ENCODE data around the gene DNER. TPM values are rescaled to one million over a fixed set of nuclear protein-coding genes. Genes with fewer than 3 reads are reported as not detected.

The DNER gene
- total and polyA plus RNA-seq, 2 donors from 2014 or later, result 16.5 to 21.9 TPM

DNA sequence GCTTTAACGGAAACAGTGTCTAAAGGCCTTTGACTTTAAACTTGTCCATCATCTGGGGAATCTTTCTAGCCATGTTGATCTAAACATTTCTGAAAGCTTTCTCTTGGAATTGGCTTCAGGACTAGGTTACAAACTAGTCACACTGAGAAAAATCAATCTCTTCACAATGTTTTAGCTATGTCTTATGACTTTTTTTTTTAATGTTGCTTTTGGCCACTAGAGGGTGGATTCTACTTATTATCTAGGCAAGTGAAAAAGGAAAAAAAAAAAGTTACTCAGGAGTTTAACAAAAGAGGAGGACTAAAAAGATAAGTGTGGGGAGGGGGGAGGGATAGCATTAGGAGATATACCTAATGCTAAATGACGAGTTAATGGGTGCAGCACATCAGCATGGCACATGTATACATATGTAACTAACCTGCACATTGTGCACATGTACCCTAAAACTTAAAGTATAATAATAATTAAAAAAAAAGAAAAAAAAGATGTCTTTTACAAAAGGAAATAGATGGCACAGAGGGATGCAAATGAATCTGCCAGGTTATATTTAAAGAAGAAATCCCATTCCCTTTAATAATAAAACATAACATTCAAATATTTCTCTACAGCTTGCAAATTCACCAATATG, 282.9 kb downstream of the DNER start:
- Histone ChIP-seq H3K4me1 (ENCODE audit: control insufficient read depth in 2 of 3, insufficient read depth in 2 of 3, low read depth in 1 of 3, low read length in 3 of 3) (no peaks in the 10 kb centered on the region), H3K9ac (ENCODE audit: low read length in 3 of 3) (no peak overlapping the region), H3K9me3 (ENCODE audit: control insufficient read depth in 2 of 3, insufficient read depth in 1 of 3, low read length in 3 of 3) (no peaks in the 10 kb centered on the region), H3K4me3 (ENCODE audit: low read length in 3 of 3) (no peak overlapping the region), H3K36me3 (ENCODE audit: control insufficient read depth in 2 of 3, insufficient read depth in 3 of 3, low read length in 3 of 3) (no peaks in the 10 kb centered on the region), H3K27me3 (ENCODE audit: control insufficient read depth, insufficient read depth, low read length) (no peaks in the 10 kb centered on the region), H3K27ac (ENCODE audit: low read depth in 2 of 2, low read length in 2 of 2) (no peak overlapping the region)
- no peak for FAIRE-seq
- DNase-seq, result peak in 2 of 5 donors; percentile 68 to 80
- TF ChIP-seq, protein P1, sequence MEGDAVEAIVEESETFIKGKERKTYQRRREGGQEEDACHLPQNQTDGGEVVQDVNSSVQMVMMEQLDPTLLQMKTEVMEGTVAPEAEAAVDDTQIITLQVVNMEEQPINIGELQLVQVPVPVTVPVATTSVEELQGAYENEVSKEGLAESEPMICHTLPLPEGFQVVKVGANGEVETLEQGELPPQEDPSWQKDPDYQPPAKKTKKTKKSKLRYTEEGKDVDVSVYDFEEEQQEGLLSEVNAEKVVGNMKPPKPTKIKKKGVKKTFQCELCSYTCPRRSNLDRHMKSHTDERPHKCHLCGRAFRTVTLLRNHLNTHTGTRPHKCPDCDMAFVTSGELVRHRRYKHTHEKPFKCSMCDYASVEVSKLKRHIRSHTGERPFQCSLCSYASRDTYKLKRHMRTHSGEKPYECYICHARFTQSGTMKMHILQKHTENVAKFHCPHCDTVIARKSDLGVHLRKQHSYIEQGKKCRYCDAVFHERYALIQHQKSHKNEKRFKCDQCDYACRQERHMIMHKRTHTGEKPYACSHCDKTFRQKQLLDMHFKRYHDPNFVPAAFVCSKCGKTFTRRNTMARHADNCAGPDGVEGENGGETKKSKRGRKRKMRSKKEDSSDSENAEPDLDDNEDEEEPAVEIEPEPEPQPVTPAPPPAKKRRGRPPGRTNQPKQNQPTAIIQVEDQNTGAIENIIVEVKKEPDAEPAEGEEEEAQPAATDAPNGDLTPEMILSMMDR (IDR thresholded peaks at IDR 0.05; ENCODE audit: borderline replicate concordance, extremely low read depth, insufficient read depth), result peak; percentile 14
- intact Hi-C loops (cut with DNase I), result no loop called here

DNA sequence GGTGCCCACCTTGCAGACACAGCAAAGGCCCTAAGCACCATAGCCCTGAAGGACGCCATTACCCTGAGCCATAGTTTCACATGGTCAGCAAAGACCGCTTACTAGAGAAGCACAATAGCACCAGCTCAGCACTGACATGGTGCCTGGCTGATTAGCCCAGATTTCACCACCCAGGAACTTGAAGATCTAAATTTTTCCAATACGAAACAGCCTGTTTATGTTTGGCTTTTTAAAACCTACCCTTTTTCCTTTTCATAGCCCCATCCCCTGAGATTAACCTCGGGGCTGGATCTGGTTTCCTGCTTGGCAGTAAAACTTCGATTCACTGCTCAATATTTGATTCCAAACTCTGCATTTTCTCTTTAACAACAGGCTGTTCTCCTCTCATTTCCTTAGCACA, 284.8 kb downstream of the DNER start:
- Histone ChIP-seq H3K4me1 (ENCODE audit: control insufficient read depth in 2 of 3, insufficient read depth in 2 of 3, low read depth in 1 of 3, low read length in 3 of 3) (no peaks in the 10 kb centered on the region), H3K27ac (ENCODE audit: low read depth in 2 of 2, low read length in 2 of 2) (no peak overlapping the region), H3K4me3 (ENCODE audit: low read length in 3 of 3) (no peak overlapping the region), H3K9ac (ENCODE audit: low read length in 3 of 3) (no peak overlapping the region), H3K36me3 (ENCODE audit: control insufficient read depth in 2 of 3, insufficient read depth in 3 of 3, low read length in 3 of 3) (no peaks in the 10 kb centered on the region), H3K27me3 (ENCODE audit: control insufficient read depth, insufficient read depth, low read length) (no peaks in the 10 kb centered on the region), H3K9me3 (ENCODE audit: control insufficient read depth in 2 of 3, insufficient read depth in 1 of 3, low read length in 3 of 3) (no peaks in the 10 kb centered on the region)
- intact Hi-C loops (cut with DNase I), result no loop called here
- DNase-seq (no peak), FAIRE-seq (no peak)
- TF ChIP-seq, protein P1 (IDR thresholded peaks at IDR 0.05; ENCODE audit: borderline replicate concordance, extremely low read depth, insufficient read depth), result no peak

DNA sequence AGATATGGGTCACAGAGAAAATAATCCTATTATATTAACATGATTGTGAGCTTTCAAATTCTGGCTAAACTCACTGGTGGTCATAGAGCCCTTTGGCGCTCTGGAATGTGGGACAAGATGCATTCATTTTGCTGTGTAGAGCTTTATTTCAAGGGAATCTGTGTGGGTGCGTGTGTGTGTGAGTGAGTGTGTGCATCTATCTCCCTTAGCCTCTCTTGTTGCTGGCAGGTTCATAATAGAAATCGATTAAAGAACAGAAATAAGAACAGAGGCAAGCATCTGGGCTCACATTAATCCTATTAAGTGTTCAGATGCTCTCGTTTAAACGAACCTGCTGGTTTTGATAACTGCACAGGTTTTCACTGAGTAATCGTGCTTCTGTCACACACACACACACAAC, 287.9 kb downstream of the DNER start:
- Histone ChIP-seq H3K36me3 (ENCODE audit: control insufficient read depth in 2 of 3, insufficient read depth in 3 of 3, low read length in 3 of 3) (no peaks in the 10 kb centered on the region), H3K4me1 (ENCODE audit: control insufficient read depth in 2 of 3, insufficient read depth in 2 of 3, low read depth in 1 of 3, low read length in 3 of 3) (no peaks in the 10 kb centered on the region), H3K9ac (ENCODE audit: low read length in 3 of 3) (no peak overlapping the region), H3K9me3 (ENCODE audit: control insufficient read depth in 2 of 3, insufficient read depth in 1 of 3, low read length in 3 of 3) (peaks cover 0 to 3% (median 0%) of the 10 kb centered on the region in 3 donors), H3K27me3 (ENCODE audit: control insufficient read depth, insufficient read depth, low read length) (no peaks in the 10 kb centered on the region), H3K27ac (ENCODE audit: low read depth in 2 of 2, low read length in 2 of 2) (no peak overlapping the region), H3K4me3 (ENCODE audit: low read length in 3 of 3) (no peak overlapping the region)
- TF ChIP-seq, protein P1 (IDR thresholded peaks at IDR 0.05; ENCODE audit: borderline replicate concordance, extremely low read depth, insufficient read depth), result no peak
- FAIRE-seq, result no peak
- DNase-seq, result no peak
- intact Hi-C loops (cut with DNase I), result no loop called here

DNA sequence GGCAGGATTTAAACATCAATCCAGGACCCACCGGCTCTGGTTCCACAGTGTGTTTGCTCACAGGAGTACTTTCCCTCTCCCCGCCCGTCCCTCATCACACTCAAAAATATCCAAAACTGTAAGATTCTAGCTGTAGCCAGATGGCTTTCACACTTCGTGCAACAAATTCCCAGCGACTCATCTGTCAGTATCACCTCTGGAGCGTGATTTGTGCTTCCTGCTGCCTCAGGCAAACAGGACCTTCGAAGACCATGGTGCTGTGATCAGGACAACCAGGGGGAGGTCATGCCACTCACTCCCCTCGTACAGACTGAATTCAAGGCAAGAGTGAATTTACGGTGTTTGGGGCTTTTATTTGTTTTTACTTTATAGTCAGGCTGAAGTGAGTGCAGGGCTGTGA, 288.8 kb downstream of the DNER start:
- DNase-seq (no peak), FAIRE-seq (no peak)
- TF ChIP-seq, protein P1 (IDR thresholded peaks at IDR 0.05; ENCODE audit: borderline replicate concordance, extremely low read depth, insufficient read depth), result no peak

More for the DNA sequence above, 288.8 kb downstream of the DNER start:
- Histone ChIP-seq H3K4me3 (ENCODE audit: low read length in 3 of 3) (no peak overlapping the region), H3K27me3 (ENCODE audit: control insufficient read depth, insufficient read depth, low read length) (no peaks in the 10 kb centered on the region), H3K9me3 (ENCODE audit: control insufficient read depth in 2 of 3, insufficient read depth in 1 of 3, low read length in 3 of 3) (peaks cover 0 to 3% (median 0%) of the 10 kb centered on the region in 3 donors), H3K36me3 (ENCODE audit: control insufficient read depth in 2 of 3, insufficient read depth in 3 of 3, low read length in 3 of 3) (no peaks in the 10 kb centered on the region), H3K27ac (ENCODE audit: low read depth in 2 of 2, low read length in 2 of 2) (no peak overlapping the region), H3K4me1 (ENCODE audit: control insufficient read depth in 2 of 3, insufficient read depth in 2 of 3, low read depth in 1 of 3, low read length in 3 of 3) (no peaks in the 10 kb centered on the region), H3K9ac (ENCODE audit: low read length in 3 of 3) (no peak overlapping the region)
- intact Hi-C loops (cut with DNase I), result no loop called here

Measured in kidney (tissue), 14 donors.